Measurements from ENCODE around the gene FABP6.
A peak's percentile ranks its signal among the peaks of the same experiment; 100 is the strongest.

FABP6 gene

GRCh38 chr5:160286947-160287346 is 57.6 kb downstream of the FABP6 start:
- H3K4me3 ChIP-seq (ENCODE audit: low read depth, low read length): no peak overlapping the region
- H3K27me3 ChIP-seq: no peaks in the 10 kb centered on the region
- no peak for DNase-seq

GRCh38 chr5:160287378-160288051 is 58.2 kb downstream of the FABP6 start:
- H3K27me3 ChIP-seq: no peaks in the 10 kb centered on the region

More at GRCh38 chr5:160286947-160287346, 57.6 kb downstream of the FABP6 start:
- TF ChIP-seq CTCF (IDR thresholded peaks at IDR 0.05; ENCODE audit: low read depth, low read length): no peak
- H3K4me1 ChIP-seq: peaks cover 18% of the 10 kb centered on the region
- no peaks in the 10 kb centered on the region; the same call in 1 of the 2 replicates for H3K36me3 ChIP-seq
- no peaks in the 10 kb centered on the region; the same call in 1 of the 2 replicates for H3K9me3 ChIP-seq

More at GRCh38 chr5:160287378-160288051, 58.2 kb downstream of the FABP6 start:
- DNase-seq: peak; percentile 86
- Histone ChIP-seq H3K36me3 (no peaks in the 10 kb centered on the region; the same call in 1 of the 2 replicates), H3K4me3 (ENCODE audit: low read depth, low read length) (no peak overlapping the region), H3K4me1 (peaks cover 18% of the 10 kb centered on the region), H3K9me3 (no peaks in the 10 kb centered on the region; the same call in 1 of the 2 replicates)
- no peak for TF ChIP-seq CTCF (IDR thresholded peaks at IDR 0.05; ENCODE audit: low read depth, low read length)

All from BE2C (cell line).